Adipocyte (in vitro differentiated cells): ENCODE results near the gene SND1.
"Not testable (repeated sequence)": the region's sequence is repeated elsewhere in the genome, so short reads cannot be mapped to it uniquely, and the experiment has no call there.

ENCODE experiments used
- DNase-seq: peaks from one replicate; pipeline ENCODE4 v3.0.0-alpha.2; 2015; ENCODE audit warnings: low read depth
- H3K27me3 ChIP-seq: replicated peaks from 2 replicates; pipeline ENCODE4 v1.7.0; 2013; ENCODE audit warnings: mild to moderate bottlenecking, low read length, moderate library complexity; ENCODE audit not compliant: control insufficient read depth, insufficient read depth
- H3K36me3 ChIP-seq: 2 replicates; pipeline ENCODE4 v1.7.0; 2013; ENCODE audit warnings: low read length, mild to moderate bottlenecking, moderate library complexity; ENCODE audit not compliant: control insufficient read depth, insufficient read depth, severe bottlenecking
- H3K4me1 ChIP-seq: 2 replicates; pipeline ENCODE4 v1.7.0; 2013; ENCODE audit warnings: mild to moderate bottlenecking, low read length, moderate library complexity; ENCODE audit not compliant: control insufficient read depth, insufficient read depth
- H3K4me3 ChIP-seq: 2 replicates; pipeline ENCODE4 v1.7.0; 2013; ENCODE audit warnings: mild to moderate bottlenecking, low read length, moderate library complexity
- H3K9ac ChIP-seq: 2 replicates; pipeline ENCODE4 v1.7.0; 2013; ENCODE audit warnings: mild to moderate bottlenecking, low read length, moderate library complexity
- H3K9me3 ChIP-seq: 2 replicates; pipeline ENCODE4 v1.7.0; 2013; ENCODE audit warnings: mild to moderate bottlenecking, low read length, moderate library complexity; ENCODE audit not compliant: control insufficient read depth

Gene SND1

DNA sequence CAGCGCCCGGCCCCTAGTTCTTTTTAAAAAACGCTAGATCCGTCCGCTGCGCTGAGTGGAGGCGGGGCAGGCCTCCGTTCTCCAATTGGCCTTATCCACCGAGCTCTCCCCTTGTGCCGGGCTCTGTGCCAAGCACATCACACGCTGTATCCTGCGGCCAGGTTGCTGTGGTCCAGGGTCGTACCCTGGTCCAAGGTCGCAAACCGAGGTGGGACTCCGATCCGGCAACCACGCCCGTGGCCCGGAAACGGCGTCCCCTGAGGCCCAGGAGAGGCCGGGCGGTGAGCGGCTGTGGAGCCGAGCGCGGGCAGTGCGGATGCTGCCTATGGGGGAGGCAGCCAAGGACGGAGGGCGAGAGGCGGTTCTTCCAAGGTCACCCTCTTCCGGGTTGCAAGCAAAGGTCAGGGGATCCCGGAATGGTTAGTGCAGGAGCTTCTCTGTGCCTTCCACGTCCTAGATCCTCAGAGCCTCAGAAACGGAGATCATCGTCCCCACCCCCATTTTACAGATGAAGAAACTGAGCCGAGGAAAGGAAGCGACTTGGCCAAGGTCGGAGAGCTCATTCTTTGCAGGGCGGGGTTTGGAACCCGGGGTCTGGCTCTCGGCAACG, 451.6 kb downstream of the SND1 start:
- Histone ChIP-seq H3K9ac (peak overlapping the region; percentile 34), H3K36me3 (no peaks in the 10 kb centered on the region), H3K4me3 (peak overlapping the region; percentile 75), H3K9me3 (no peaks in the 10 kb centered on the region), H3K4me1 (peaks cover 5% of the 10 kb centered on the region), H3K27me3 (peaks cover 9% of the 10 kb centered on the region)
- peak; percentile 16 for DNase-seq

DNA sequence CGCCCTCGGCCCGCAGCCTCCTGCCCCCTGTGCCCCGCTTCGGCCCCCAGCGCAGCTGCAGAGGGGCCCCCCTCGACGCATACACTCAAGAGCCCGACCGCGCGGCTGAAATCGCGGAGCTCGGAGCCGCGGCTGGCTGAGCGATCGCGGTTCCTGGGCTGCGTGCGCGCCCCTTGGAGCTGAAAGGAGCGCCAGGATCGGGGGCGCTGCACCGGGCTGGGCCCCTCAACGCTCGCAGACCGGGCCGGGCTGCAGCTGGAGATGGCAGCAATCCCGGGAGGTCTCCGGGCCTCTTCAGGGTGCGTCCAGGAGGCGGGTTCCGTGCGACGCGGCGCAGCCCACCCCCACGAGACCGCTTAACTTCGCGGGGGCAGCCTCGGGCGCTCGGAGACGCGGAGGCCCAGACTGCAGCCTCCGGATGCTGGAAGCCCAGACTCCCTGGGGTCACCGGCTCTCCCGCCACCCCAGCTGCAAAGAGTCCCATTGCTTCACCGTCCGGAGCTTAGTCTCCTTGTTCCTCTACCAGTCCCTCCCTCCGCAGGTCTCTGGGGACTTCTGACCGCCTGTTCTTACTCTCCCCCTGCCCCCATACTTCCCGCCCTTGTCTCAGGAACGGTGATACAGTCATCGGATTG, 452.2 kb downstream of the SND1 start:
- peaks cover 15% of the 10 kb centered on the region for H3K27me3 ChIP-seq
- peak overlapping the region; percentile 75 for H3K4me3 ChIP-seq
- H3K36me3 ChIP-seq, result no peaks in the 10 kb centered on the region
- H3K9ac ChIP-seq, result peak overlapping the region; percentile 34
- H3K9me3 ChIP-seq, result no peaks in the 10 kb centered on the region
- H3K4me1 ChIP-seq, result peaks cover 5% of the 10 kb centered on the region
- DNase-seq, result peak; percentile 59

DNA sequence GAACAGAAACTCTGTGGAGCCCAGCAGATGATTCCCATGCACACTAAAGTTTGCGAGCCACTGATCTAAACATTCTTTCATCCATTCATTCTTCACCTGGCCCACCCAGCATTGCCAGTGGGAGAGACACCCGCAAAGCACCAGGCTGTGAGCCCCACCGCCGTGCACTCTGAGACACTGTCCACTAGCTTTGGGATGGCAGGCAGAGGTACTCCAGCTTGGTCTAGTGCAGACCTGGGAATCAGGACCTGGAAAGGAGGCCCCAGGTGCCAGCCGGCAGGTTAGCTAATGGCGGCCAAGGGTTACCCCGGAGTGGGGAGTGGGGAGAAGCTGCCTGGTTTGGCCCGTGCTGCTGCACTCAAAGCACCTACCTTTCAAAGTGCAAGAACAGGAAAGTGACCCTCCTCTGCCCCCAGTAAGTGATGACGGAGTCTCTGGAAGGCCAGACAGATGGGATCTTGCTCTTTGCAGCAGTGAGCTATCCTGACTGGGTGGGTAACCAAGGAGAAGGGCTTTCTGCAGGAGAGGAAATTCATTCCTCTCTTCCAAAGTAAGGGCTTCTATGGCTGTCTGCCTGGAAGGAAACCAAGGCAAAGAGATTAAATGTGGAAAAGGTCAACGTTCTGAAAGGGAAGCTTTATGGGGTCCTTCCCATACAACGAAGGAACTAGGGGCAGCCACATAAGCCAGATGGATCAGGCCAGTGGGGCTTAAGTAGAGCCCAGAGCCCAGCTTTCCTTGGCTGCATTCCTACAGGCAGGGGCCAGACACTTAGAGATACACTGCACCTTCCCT, 453.4 kb downstream of the SND1 start:
- no peak overlapping the region for H3K4me3 ChIP-seq
- DNase-seq, result no peak
- H3K9me3 ChIP-seq, result no peaks in the 10 kb centered on the region
- no peak overlapping the region for H3K9ac ChIP-seq
- peaks cover 15% of the 10 kb centered on the region for H3K27me3 ChIP-seq
- no peaks in the 10 kb centered on the region for H3K36me3 ChIP-seq
- H3K4me1 ChIP-seq, result peaks cover 5% of the 10 kb centered on the region

DNA sequence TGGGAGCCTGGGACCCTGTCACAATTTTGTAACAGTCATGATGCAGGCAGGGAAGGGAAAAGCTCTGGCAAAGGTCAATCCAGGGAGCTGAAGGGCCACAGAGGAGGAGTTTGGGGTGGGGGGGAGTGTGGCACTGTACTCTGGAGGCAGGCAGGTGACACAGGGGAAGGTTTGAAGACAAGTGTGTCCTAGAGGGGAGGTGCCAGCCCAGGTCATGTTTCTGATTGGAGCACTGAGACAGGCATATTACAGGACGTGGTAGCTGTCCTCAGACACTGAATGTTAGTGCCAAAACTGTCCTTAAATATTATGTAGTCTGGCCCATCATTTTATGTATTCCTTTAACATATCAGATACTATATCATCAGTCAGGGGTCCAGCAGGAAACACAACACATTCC, 454.8 kb downstream of the SND1 start:
- no peak for DNase-seq
- no peak overlapping the region for H3K9ac ChIP-seq
- no peaks in the 10 kb centered on the region for H3K9me3 ChIP-seq
- peaks cover 16% of the 10 kb centered on the region for H3K27me3 ChIP-seq
- no peak overlapping the region for H3K4me3 ChIP-seq
- H3K36me3 ChIP-seq, result no peaks in the 10 kb centered on the region
- peaks cover 5% of the 10 kb centered on the region for H3K4me1 ChIP-seq

DNA sequence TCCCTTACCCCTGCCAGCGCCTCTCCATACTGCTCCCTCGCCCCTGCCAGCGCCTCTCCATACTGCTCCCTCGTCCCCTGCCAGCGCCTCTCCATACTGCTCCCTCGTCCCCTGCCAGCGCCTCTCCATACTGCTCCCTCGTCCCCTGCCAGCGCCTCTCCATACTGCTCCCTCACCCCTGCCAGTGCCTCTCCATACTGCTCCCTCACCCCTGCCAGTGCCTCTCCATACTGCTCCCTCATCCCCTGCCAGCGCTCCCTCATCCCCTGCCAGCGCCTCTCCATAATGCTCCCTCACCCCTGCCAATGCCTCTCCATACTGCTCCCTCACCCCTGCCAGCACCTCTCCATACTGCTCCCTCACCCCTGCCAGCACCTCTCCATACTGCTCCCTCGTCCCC, 455.5 kb downstream of the SND1 start:
- H3K9ac ChIP-seq, H3K9me3 ChIP-seq, DNase-seq, H3K4me1 ChIP-seq, H3K36me3 ChIP-seq, H3K4me3 ChIP-seq: not testable (repeated sequence)
- H3K27me3 ChIP-seq, result peaks cover 22% of the 10 kb centered on the region

DNA sequence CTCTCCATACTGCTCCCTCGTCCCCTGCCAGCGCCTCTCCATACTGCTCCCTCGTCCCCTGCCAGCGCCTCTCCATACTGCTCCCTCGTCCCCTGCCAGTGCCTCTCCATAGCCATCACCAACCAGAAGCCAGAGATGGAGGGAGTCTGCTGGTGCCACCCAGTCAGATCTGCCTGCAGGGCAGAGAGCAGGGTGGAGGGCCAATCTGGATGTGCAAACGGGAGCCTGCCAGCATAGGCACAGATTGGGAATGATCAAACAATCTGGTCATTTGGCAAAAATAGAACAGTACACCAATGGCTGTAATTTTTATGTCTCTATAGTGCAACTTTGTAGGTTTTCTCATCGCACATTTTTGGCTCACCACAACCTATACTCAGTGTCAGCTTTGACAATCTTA, 456.1 kb downstream of the SND1 start:
- DNase-seq, result no peak
- H3K9me3 ChIP-seq, result no peaks in the 10 kb centered on the region
- no peaks in the 10 kb centered on the region for H3K36me3 ChIP-seq
- no peak overlapping the region for H3K9ac ChIP-seq
- no peak overlapping the region for H3K4me3 ChIP-seq
- H3K4me1 ChIP-seq, result peaks cover 5% of the 10 kb centered on the region
- peaks cover 24% of the 10 kb centered on the region for H3K27me3 ChIP-seq

DNA sequence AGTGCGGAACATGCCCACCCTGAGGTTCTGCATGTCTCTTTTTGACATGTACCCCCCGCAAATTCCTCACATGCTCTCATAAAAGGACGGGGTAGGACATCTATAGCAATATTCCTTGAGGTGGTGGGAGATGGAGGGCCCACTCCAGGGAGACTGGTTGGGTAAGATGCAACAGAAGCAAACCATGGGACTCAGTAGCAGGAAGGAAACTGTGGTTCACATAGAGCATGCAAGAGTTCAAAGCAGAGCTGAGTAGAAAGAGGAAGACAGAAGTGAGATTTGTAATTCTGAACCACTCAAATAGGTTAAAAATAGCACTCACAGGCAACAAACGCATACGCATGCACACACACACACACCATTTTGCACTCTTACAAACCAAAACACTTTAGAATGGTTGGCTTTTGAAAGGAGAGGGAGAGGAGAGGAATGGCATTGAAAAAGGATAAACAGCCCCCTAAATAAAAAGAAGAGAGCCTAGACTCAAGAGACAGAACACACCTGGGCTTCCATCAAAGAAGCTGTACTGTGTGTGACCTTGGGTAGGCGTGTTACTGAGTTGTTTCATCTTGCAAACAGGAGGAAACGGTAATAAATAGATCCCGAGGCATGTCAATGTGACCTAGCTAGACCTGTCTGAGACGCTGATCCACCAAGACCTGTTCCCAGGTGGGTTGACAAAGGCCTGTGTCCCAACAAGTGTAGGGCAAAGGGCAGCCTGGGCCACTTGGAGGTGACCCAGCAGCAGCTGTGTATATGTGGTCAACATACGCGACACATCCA, 456.8 kb downstream of the SND1 start:
- Histone ChIP-seq H3K4me1 (peaks cover under 1% of the 10 kb centered on the region), H3K4me3 (no peak overlapping the region), H3K9ac (no peak overlapping the region), H3K27me3 (peaks cover 26% of the 10 kb centered on the region), H3K9me3 (no peaks in the 10 kb centered on the region), H3K36me3 (no peaks in the 10 kb centered on the region)
- DNase-seq, result no peak

DNA sequence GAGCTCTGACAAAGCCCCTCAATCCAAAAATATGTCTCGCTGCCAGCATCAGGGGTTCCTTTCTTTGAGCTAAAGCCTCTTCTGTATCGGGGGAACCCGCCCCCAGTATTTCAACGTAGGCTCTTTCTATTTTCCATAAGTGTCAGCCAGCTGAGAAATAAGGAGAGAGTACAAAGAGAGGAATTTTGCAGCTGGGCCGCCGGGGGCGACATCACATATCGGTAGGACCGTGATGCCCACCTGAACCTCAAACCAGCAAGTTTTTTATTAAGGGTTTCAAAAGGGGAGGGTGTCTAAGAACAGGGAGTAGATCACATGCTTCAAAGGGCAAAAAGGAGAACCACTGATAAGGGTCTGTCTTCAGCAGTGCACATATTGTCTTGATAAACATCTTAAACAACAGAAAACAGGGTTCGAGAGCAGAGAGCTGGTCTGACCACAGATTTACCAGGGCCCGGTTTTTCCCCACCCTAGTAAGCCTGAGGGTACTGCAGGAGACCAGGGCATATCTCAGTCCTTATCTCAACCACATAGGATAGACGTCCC, 457.5 kb downstream of the SND1 start:
- H3K27me3 ChIP-seq, result peaks cover 32% of the 10 kb centered on the region
- DNase-seq, H3K9ac ChIP-seq, H3K9me3 ChIP-seq, H3K36me3 ChIP-seq, H3K4me3 ChIP-seq, H3K4me1 ChIP-seq: not testable (repeated sequence)

DNA sequence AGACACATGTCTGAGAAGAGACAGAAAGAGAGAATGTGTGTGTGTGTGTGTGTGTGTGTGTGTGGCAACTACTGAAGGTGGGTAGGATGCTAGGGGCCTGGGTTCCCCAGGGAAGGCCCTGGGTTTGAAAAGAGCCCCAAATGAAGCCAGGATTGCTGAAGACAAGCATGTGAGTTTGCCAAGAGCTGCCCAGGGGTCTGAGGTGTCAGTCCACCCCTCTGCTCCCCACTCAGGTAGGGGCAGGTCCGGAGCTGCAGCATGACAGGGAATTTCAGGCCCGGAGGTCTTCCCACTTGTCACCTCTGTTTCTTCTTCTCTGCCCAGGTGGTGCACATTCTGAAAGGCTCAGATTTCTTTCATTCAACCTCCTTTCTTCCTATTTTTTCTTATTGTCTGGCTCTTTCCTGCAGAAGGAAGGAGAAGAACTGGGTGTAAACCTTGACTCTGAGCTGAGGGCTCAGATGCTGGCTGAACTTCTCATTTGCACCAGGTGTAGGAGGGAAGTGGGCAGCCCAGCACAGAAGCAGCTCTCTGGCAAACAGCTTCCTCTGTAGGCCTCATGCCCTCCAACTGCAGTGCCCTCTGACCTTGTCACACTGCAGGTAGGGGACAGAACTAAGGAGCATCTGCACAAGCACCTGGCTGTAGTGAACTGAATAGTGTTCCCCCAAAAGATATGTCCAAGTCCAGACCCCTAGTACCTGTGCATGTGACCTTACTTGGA, 458.8 kb downstream of the SND1 start:
- no peaks in the 10 kb centered on the region for H3K36me3 ChIP-seq
- DNase-seq, result no peak
- no peaks in the 10 kb centered on the region for H3K4me1 ChIP-seq
- H3K9me3 ChIP-seq, result peaks cover 7% of the 10 kb centered on the region
- H3K9ac ChIP-seq, result no peak overlapping the region
- H3K27me3 ChIP-seq, result peaks cover 35% of the 10 kb centered on the region
- H3K4me3 ChIP-seq, result no peak overlapping the region

DNA sequence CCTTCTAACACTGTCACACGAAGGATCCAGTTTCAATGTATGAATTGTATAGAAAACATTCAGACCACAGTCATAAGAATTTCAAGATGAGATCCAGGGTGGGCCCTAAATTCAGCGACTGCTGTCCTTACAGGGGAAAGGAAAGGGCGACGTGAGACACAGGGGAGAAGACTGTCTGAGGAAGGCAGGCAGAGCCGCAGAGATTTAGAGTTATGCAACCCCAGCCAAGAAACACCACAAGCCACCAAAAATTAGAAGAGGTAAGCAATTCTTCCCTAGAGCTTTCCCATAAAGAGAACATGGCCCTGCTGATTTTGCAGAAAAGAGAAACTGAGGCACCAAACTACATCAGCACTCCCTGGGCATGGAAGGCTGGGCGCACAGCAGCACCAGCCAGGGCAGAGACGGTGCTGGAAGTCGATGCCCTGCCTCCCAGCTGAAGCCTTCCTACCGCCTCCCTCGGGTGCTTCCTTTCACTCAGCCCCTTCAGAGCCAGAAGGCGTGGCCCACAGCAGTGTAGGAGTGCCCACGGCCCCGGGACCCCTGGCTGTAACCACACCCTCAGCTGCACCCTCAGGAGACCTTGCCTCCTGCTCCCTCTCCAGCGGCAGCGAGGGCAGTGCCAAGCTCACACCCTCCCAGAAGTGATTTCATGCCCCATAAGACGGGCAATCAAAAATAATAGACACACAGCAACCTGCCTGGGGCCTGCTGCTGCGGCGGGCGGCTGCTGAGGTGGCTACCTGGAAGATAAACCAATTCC, 460.2 kb downstream of the SND1 start:
- Histone ChIP-seq H3K27me3 (peaks cover 31% of the 10 kb centered on the region), H3K36me3 (no peaks in the 10 kb centered on the region), H3K4me1 (no peaks in the 10 kb centered on the region), H3K9me3 (peaks cover 7% of the 10 kb centered on the region), H3K9ac (no peak overlapping the region), H3K4me3 (no peak overlapping the region)
- no peak for DNase-seq
